OCI-LY7 (cell line): Measurements from ENCODE around the gene YPEL3.

Experiments
- CTCF ChIP-seq: fragments of 200-600 bp; sonication (generic); conservative IDR thresholded peaks from 2 replicates; pipeline ENCODE4 v1.5.1; 2014; ENCODE audit warnings: mild to moderate bottlenecking, antibody characterized with exemption, low read length, moderate library complexity, mixed read lengths
- EZH2phosphoT487 ChIP-seq: fragments of 200-600 bp; sonication (generic); IDR thresholded peaks from 2 replicates; pipeline ENCODE4 v1.6.1; 2018; ENCODE audit warnings: low read depth, borderline replicate concordance, mild to moderate bottlenecking, mixed run types, antibody characterized with exemption, low read length, moderate library complexity, mixed read lengths

DNA sequence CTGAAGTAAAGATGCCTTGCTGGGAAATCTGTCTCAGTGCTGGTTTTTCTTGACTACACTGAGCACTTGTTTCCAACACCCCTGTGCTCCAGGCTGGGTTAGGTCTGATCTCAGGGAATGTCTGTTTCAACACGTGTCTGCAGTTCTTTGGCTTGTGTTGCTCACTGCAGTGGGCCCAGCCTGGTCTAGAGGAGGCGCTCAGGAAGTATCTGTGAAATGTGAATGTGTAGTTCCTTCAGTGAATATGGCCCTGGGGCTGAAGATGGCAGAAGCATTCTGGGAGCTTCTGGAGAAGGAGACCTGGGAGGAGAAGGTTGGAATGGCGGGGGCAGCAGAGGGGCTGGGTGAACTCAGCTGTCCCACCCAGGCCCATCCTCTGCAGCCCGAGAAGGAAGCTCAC lies 8.1 kb upstream of the YPEL3 start:
- no peak for TF ChIP-seq CTCF
- no peak for TF ChIP-seq EZH2phosphoT487
